Osteoblast (primary cell): ENCODE results near the gene KPNA6. TPM values are rescaled to one million over a fixed set of nuclear protein-coding genes. Genes with fewer than 3 reads are reported as not detected.

Experiments used
- DNase-seq: peaks from one replicate; pipeline ENCODE4 v3.0.0; 2011; ENCODE audit warnings: low spot score, mixed read lengths; ENCODE audit not compliant: insufficient read length; ENCODE audit errors: missing footprints
- H2AFZ ChIP-seq: 2 replicates; pipeline ENCODE4 v1.6.0; 2011; ENCODE audit warnings: mild to moderate bottlenecking, low read length
- H3K27ac ChIP-seq: 2 replicates; pipeline ENCODE4 v1.5.1; 2011; ENCODE audit warnings: mild to moderate bottlenecking, low read depth, low read length, moderate library complexity
- H3K27me3 ChIP-seq: 2 replicates; pipeline ENCODE4 v1.6.0; 2012; ENCODE audit warnings: mild to moderate bottlenecking, control low read depth, inconsistent platforms, low read length, moderate library complexity; ENCODE audit not compliant: insufficient read depth
- H3K36me3 ChIP-seq: 2 replicates; pipeline ENCODE4 v1.5.1; 2011; ENCODE audit warnings: mild to moderate bottlenecking, low read length, control low read depth, moderate library complexity; ENCODE audit not compliant: insufficient read depth
- H3K4me1 ChIP-seq: 2 replicates; pipeline ENCODE4 v1.5.1; 2011; ENCODE audit warnings: mild to moderate bottlenecking, low read length, control low read depth, moderate library complexity; ENCODE audit not compliant: insufficient read depth
- H3K4me2 ChIP-seq: 2 replicates; pipeline ENCODE4 v1.6.0; 2011; ENCODE audit warnings: mild to moderate bottlenecking, low read length; ENCODE audit not compliant: insufficient read depth
- H3K4me3 ChIP-seq: fragments of 200-600 bp; sonication (generic); 3 replicates; pipeline ENCODE4 v1.5.1; 2012; ENCODE audit warnings: mild to moderate bottlenecking, low read length, inconsistent platforms; ENCODE audit not compliant: insufficient read depth
- H3K79me2 ChIP-seq: 2 replicates; pipeline ENCODE4 v1.6.0; 2012; ENCODE audit warnings: mild to moderate bottlenecking, low read length, control low read depth, inconsistent platforms; ENCODE audit not compliant: insufficient read depth
- H3K9me3 ChIP-seq: 2 replicates; pipeline ENCODE4 v1.5.1; 2011; ENCODE audit warnings: low read depth, low read length, control low read depth
- H4K20me1 ChIP-seq: 2 replicates; pipeline ENCODE4 v1.6.0; 2012; ENCODE audit warnings: mild to moderate bottlenecking, low read length, control low read depth; ENCODE audit not compliant: insufficient read depth
- CTCF ChIP-seq: IDR thresholded peaks from 2 replicates; pipeline ENCODE4 v1.5.1; 2011; ENCODE audit warnings: mild to moderate bottlenecking, low read depth, low read length, moderate library complexity; ENCODE audit errors: extremely low read depth
- total RNA-seq: library from RNA; depleted of rRNA; stranded (reverse); fragments of >200 nt; gene quantifications from 2 replicates; pipeline ENCODE4 v1.2.3, GENCODE V29; 2012

KPNA6 gene
- total RNA-seq, 1 donor = 65.5 TPM

- Histone ChIP-seq H3K9me3 (no peaks in the 10 kb centered on the region), H3K79me2 (no peaks in the 10 kb centered on the region), H4K20me1 (peaks cover 32% of the 10 kb centered on the region), H3K4me1 (peaks cover 34% of the 10 kb centered on the region), H2AFZ (no peak overlapping the region), H3K4me3 (no peak overlapping the region), H3K27me3 (no peaks in the 10 kb centered on the region), H3K36me3 (peaks cover 58% of the 10 kb centered on the region), H3K4me2 (no peak overlapping the region), H3K27ac (no peak overlapping the region)
- no peak for TF ChIP-seq CTCF
- DNase-seq = no peak
Observed at GRCh38 chr1:32198237-32199042, 90.6 kb downstream of the KPNA6 start.

GRCh38 chr1:32199043-32199716 is 91.3 kb downstream of the KPNA6 start:
- Histone ChIP-seq H4K20me1 (peaks cover 27% of the 10 kb centered on the region), H3K27me3 (no peaks in the 10 kb centered on the region), H3K4me3 (no peak overlapping the region), H3K4me1 (peaks cover 34% of the 10 kb centered on the region), H3K79me2 (no peaks in the 10 kb centered on the region), H3K4me2 (peak overlapping the region; percentile 99), H2AFZ (no peak overlapping the region), H3K27ac (peak overlapping the region; percentile 99), H3K36me3 (peaks cover 54% of the 10 kb centered on the region), H3K9me3 (no peaks in the 10 kb centered on the region)
- TF ChIP-seq CTCF = no peak
- peak; percentile 53 for DNase-seq

GRCh38 chr1:32199717-32200072 is 91.8 kb downstream of the KPNA6 start:
- Histone ChIP-seq H3K4me1 (peaks cover 34% of the 10 kb centered on the region), H3K27me3 (no peaks in the 10 kb centered on the region), H3K4me3 (peak overlapping the region; percentile 86), H3K27ac (peak overlapping the region; percentile 99), H2AFZ (no peak overlapping the region), H3K36me3 (peaks cover 48% of the 10 kb centered on the region), H3K4me2 (peak overlapping the region; percentile 99), H3K9me3 (no peaks in the 10 kb centered on the region), H4K20me1 (peaks cover 22% of the 10 kb centered on the region), H3K79me2 (no peaks in the 10 kb centered on the region)
- no peak for TF ChIP-seq CTCF
- DNase-seq = peak; percentile 45

- Histone ChIP-seq H3K9me3 (no peaks in the 10 kb centered on the region), H4K20me1 (peaks cover 21% of the 10 kb centered on the region)
Observed at GRCh38 chr1:32200226-32201010, 92.6 kb downstream of the KPNA6 start, which contains the start of gene CCDC28B. TSS of gene CCDC28B (plus strand) at chr1:32200595. CDS start at chr1:32201936, 1,341 bp downstream.

More at GRCh38 chr1:32200226-32201010, 92.6 kb downstream of the KPNA6 start, which contains the start of gene CCDC28B:
- Histone ChIP-seq H3K4me1 (peaks cover 38% of the 10 kb centered on the region), H2AFZ (peak within 1 kb of the TSS; percentile 79), H3K27ac (peak within 1 kb of the TSS; percentile 99), H3K27me3 (no peaks in the 10 kb centered on the region), H3K79me2 (no peaks in the 10 kb centered on the region), H3K4me2 (peak within 1 kb of the TSS; percentile 99), H3K36me3 (peaks cover 41% of the 10 kb centered on the region), H3K4me3 (peak within 1 kb of the TSS; percentile 86)
- DNase-seq = peak; percentile 96
- no peak for TF ChIP-seq CTCF
